Osteocyte (in vitro differentiated cells): ENCODE results near the gene DELE1. TPM values are rescaled to one million over a fixed set of nuclear protein-coding genes. Genes with fewer than 3 reads are reported as not detected.

Source experiments
- DNase-seq: peaks from one replicate; pipeline ENCODE4 v3.0.0; 2021; ENCODE audit warnings: mixed read lengths; ENCODE audit not compliant: unreplicated experiment; ENCODE audit errors: extremely low spot score
- H3K27ac Mint-ChIP-seq: one replicate; pipeline ENCODE4 v1.8.0; 2021; ENCODE audit warnings: mild to moderate bottlenecking, mixed read lengths; ENCODE audit not compliant: unreplicated experiment
- H3K27me3 Mint-ChIP-seq: one replicate; pipeline ENCODE4 v1.8.0; 2021; ENCODE audit warnings: mixed read lengths; ENCODE audit not compliant: unreplicated experiment
- H3K36me3 Mint-ChIP-seq: one replicate; pipeline ENCODE4 v1.8.0; 2021; ENCODE audit warnings: mixed read lengths; ENCODE audit not compliant: unreplicated experiment
- H3K4me1 Mint-ChIP-seq: one replicate; pipeline ENCODE4 v1.8.0; 2021; ENCODE audit warnings: mixed read lengths; ENCODE audit not compliant: unreplicated experiment
- H3K4me3 Mint-ChIP-seq: one replicate; pipeline ENCODE4 v1.8.0; 2021; ENCODE audit warnings: mild to moderate bottlenecking, moderate library complexity, mixed read lengths; ENCODE audit not compliant: unreplicated experiment
- H3K9me3 Mint-ChIP-seq: one replicate; pipeline ENCODE4 v1.8.0; 2021; ENCODE audit warnings: mixed read lengths; ENCODE audit not compliant: unreplicated experiment
- total RNA-seq: library from RNA; stranded (reverse); gene quantifications from 2 replicates; pipeline ENCODE4 v1.2.1, GENCODE V29; 2021
- TF ChIP-seq, protein P1 (sequence below): fragments of 200-600 bp; sonication (generic); IDR thresholded peaks from 2 replicates; pipeline ENCODE4 v1.5.0; 2021; ENCODE audit warnings: antibody characterized with exemption, mild to moderate bottlenecking, moderate library complexity

Gene DELE1
- total RNA-seq, 1 donor from 2014 or later = 64.1 TPM

DNA sequence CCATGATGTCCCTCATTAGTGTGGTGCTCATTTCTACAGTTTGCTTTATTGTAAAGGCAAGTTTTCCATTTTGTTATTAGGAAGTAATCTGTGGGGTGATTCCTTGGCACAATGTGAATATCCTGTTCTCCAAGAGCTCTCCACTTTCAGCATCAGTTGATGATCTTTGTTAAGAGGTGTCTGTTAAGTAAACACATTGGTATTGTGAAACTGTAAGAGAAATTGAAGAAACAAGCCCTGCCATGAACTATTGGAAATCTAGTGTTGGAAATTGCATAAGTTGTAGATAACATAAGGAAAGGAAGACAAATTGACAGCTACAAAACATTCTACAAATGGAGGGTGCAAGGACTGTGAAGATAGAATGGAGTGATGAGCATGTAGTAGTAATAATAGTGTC is 62.4 kb downstream of the DELE1 start:
- peaks cover 43% of the 10 kb centered on the region for H3K36me3 Mint-ChIP-seq
- no peak overlapping the region for H3K4me3 Mint-ChIP-seq
- H3K27ac Mint-ChIP-seq = no peak overlapping the region
- TF ChIP-seq, protein P1, sequence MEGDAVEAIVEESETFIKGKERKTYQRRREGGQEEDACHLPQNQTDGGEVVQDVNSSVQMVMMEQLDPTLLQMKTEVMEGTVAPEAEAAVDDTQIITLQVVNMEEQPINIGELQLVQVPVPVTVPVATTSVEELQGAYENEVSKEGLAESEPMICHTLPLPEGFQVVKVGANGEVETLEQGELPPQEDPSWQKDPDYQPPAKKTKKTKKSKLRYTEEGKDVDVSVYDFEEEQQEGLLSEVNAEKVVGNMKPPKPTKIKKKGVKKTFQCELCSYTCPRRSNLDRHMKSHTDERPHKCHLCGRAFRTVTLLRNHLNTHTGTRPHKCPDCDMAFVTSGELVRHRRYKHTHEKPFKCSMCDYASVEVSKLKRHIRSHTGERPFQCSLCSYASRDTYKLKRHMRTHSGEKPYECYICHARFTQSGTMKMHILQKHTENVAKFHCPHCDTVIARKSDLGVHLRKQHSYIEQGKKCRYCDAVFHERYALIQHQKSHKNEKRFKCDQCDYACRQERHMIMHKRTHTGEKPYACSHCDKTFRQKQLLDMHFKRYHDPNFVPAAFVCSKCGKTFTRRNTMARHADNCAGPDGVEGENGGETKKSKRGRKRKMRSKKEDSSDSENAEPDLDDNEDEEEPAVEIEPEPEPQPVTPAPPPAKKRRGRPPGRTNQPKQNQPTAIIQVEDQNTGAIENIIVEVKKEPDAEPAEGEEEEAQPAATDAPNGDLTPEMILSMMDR = no peak
- no peaks in the 10 kb centered on the region for H3K27me3 Mint-ChIP-seq
- no peaks in the 10 kb centered on the region for H3K4me1 Mint-ChIP-seq
- no peaks in the 10 kb centered on the region for H3K9me3 Mint-ChIP-seq
- DNase-seq = no peak

DNA sequence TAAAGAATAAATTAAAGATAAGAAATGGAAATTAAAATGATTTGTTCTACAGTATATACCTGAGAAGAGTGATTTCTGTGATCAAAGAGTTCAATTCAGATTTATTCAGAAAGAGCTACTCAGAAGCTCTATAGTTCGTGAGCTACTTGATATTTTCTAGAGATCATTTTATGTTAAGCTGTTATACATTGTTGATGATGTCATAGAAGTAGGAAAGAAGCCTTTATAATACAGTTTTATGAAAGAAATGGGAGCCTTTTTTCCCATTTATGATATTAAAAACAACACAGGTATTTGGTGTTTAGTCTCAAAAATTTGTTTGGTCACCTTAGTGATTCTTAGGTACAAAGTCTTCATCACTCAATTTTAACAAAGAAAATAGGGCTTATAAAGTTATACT is 66.0 kb downstream of the DELE1 start:
- no peaks in the 10 kb centered on the region for H3K9me3 Mint-ChIP-seq
- no peaks in the 10 kb centered on the region for H3K27me3 Mint-ChIP-seq
- peaks cover 39% of the 10 kb centered on the region for H3K36me3 Mint-ChIP-seq
- H3K4me3 Mint-ChIP-seq = no peak overlapping the region
- TF ChIP-seq, protein P1 = no peak
- no peak overlapping the region for H3K27ac Mint-ChIP-seq
- DNase-seq = no peak
- no peaks in the 10 kb centered on the region for H3K4me1 Mint-ChIP-seq

Other genes starting within 250 kb of the DELE1 start
- gene ARAP3, start 241.6 kb upstream of the DELE1 start, total RNA-seq = 1.3 and 2.0 TPM in 2 replicates
- 6.3 and 7.3 TPM in 2 replicates for gene PCDH1, start 45.5 kb upstream of the DELE1 start, total RNA-seq
- not detected in 2 replicates for gene PCDH12, start 34.3 kb downstream of the DELE1 start, total RNA-seq
- gene RNF14, start 45.2 kb downstream of the DELE1 start, total RNA-seq = 66.8 and 73.8 TPM in 2 replicates
- gene GNPDA1, start 89.2 kb downstream of the DELE1 start, total RNA-seq = 51.4 and 52.0 TPM in 2 replicates
- 62.7 and 70.0 TPM in 2 replicates for gene NDFIP1, start 184.9 kb downstream of the DELE1 start, total RNA-seq